GM19193 (cell line): ENCODE data around the gene OR2B6.

Source experiments
- POLR2A ChIP-seq: IDR thresholded peaks from 4 replicates; pipeline ENCODE4 v1.6.1; 2011; ENCODE audit not compliant: insufficient read depth, insufficient read length; ENCODE audit errors: extremely low read depth

OR2B6 gene

GRCh38 chr6:27956941-27957340 is at the start of gene OR2B6:
Gene OR2B6 (plus strand): TSS chr6:27957241. CDS start chr6:27957241, 0 bp downstream.
- TF ChIP-seq POLR2A: no peak

DNA sequence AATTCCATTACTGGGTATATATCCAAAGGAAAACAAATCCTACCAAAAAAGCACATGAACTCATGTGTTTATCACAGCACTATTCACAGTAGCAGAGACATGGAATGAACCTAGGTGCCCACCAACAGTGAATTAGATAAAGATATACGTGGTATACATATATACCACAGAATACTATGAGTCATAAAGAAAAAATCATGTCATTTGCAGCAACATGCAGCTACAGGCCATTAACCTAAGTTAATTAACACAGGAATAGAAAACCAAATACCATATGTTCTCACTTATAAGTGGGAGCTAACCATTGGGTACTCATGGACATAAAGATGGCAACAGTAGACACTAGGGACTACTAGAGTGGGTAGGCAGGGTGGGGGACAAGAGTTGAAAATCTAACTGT is 49.0 kb upstream of the OR2B6 start:
- no peak for TF ChIP-seq POLR2A

DNA sequence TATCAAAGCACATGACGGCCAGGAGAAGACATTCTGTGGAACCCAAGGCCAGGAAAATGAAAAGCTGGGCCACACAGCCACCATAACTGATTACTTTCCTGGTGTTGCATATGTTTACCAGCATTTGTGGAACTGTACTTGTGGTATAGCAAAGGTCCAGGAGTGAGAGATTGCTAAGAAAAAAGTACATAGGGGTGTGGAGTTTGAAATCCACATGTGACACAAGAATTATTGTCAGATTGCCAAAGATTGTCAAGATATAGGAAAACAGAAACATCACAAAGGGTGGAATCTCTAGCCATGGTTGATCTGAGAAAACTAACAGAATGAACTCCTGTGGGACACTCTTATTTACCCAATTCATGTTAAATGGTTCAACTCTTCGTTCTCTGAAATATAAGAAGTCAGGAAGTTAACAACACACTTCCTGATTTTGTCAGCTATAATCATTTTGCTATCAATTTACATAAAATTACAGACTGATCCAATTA is 45.0 kb upstream of the OR2B6 start, which contains the start of gene OR2B2:
TSS of gene OR2B2 (minus strand) at position 441 of the 491 bp plus-strand sequence. CDS start at position 364, 77 bp downstream.
- TF ChIP-seq POLR2A: no peak

- TF ChIP-seq POLR2A: no peak
These were observed 34.1 kb upstream of the OR2B6 start for GRCh38 chr6:27922949-27923348.

DNA sequence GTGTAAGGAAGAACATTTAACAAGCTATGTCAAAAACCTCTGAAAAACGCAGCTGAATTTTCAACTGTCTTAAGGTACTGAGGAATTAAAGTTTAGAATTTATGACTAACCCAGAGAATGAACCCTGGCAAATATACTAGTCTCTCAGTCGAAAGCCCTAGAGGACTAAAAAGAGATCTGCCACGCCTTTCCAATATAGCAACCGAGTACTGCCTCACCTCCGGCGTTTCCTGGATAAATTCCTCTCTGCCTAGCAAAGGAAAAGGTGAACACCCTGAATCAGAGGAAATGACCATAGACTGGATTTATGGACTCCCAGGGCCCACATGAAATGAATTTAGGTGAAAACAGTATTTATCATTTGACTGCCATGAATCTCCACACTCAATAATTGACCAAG is 32.9 kb upstream of the OR2B6 start:
- TF ChIP-seq POLR2A: no peak

GRCh38 chr6:27931209-27931608 is 25.8 kb upstream of the OR2B6 start:
- TF ChIP-seq POLR2A: no peak

- no peak for TF ChIP-seq POLR2A
These were observed 16.3 kb upstream of the OR2B6 start for GRCh38 chr6:27940766-27941165.

DNA sequence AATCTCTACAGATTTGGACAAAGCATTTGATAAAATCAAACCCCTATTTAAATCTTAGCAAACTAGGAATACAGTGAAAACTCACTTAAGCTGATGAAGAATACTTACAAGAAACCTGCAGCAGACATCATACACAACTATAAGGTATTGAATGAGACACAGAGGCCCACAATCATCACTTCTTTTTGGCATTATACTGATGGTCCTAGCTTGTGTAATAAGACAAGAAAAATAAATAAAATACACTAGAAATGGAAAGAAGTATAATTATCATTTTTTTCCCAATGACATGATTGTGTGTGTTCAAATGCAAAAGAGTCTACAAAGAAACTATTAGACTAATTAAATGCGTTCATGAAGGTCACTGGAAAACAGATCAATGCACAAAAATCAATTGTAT is 8.8 kb upstream of the OR2B6 start:
- TF ChIP-seq POLR2A: no peak

- TF ChIP-seq POLR2A: no peak
These were observed 6.0 kb upstream of the OR2B6 start for GRCh38 chr6:27951040-27951439.

- TF ChIP-seq POLR2A: no peak
These were observed 475 bp downstream of the OR2B6 start for GRCh38 chr6:27957516-27957915.

DNA sequence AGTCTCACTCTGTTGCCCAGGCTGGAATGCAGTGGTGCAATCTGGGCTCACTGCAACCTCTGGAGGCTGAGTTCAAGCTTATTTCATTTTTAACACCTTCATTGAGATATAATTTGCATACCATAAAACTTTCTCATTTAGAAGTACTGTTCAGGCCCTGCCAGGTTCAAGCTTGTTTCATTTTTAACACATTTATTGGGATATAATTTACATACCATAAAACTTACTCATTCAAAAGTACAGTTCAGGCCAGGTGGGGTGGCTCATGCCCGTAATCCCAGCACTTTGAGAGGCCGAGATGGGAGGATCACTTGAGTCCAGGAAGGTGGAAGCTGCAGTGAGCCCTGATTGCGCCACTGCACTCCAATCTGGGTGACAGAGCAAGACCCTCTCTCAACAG is 5.5 kb downstream of the OR2B6 start:
- no peak for TF ChIP-seq POLR2A

- TF ChIP-seq POLR2A: no peak
These were observed 9.0 kb downstream of the OR2B6 start for GRCh38 chr6:27966044-27966443.

DNA sequence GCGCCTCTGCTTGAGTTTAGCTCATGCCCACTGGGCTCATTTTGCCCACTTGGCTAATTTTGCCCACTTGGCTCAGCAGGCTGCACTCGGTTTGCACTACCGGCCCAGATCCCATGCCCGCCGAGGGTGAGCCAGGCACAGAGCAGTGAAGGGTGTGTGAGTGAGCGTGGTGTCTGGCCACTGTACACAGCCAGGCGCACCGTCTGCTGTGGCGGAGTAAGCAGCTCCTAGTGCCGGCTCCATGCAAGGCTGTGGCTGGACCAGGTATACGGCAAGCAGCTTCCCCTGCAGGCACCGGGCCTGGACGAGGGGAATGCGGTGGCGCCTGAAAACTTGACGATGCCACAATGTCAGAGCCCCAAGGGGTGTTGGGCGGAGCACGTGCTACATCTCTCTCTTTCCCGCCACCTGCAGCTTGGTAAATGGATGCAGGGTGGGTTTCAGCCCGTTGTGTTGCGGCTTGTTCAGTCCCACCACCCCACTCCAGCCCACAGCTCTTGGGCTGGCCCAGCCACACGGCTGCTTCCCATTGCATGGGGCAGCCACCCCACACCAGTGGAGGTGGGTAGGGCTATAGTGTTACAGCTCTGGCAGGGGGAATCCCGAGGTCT is 9.9 kb downstream of the OR2B6 start:
- TF ChIP-seq POLR2A: no peak

GRCh38 chr6:27970444-27970843 is 13.4 kb downstream of the OR2B6 start:
- TF ChIP-seq POLR2A: no peak

GRCh38 chr6:27972750-27973149 is 15.7 kb downstream of the OR2B6 start:
- TF ChIP-seq POLR2A: no peak

DNA sequence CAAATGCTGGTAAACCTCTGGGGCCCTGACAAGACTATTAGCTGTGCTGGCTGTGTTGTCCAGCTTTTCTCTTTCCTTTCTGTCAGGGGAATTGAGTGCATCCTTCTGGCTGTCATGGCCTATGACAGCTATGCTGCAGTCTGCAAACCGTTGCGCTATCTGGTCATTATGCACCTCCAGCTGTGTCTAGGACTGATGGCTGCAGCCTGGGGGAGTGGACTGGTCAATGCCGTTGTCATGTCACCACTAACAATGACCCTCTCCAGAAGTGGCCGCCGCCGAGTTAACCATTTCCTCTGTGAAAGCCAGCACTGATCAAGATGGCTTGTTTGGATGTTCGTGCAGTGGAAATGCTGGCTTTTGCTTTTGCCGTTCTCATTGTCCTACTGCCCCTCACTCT is 20.3 kb downstream of the OR2B6 start:
- TF ChIP-seq POLR2A: no peak

DNA sequence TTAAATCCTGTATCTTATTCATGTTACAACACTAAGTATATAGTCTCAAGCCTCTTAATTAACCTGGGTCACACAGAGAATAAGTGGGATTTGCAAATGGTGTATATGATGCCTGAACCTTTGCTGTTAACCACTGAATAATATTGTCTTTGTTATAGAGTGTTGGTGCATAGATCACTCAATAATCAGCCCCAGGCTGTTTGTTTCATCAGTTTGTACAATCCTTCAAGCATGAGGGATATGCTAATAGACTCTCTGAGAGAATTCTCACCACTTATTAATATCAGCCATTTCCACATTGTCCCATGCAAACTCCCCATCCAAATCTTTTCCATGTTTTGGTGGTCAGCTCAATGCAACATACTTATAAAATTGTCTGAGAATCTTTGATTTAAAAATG is 21.7 kb downstream of the OR2B6 start:
- TF ChIP-seq POLR2A: no peak
